Peyer's patch (tissue), 4 donors: ENCODE results near the gene CACNA1G.

ENCODE experiments used
- POLR2A ChIP-seq, 2 donors: fragments of 450-650 bp; IDR thresholded peaks; one replicate each; pipeline ENCODE4 v1.5.1; 2017; ENCODE audit warnings: antibody characterized with exemption in 2 of 2, mild to moderate bottlenecking in 2 of 2, moderate library complexity in 2 of 2
- TF ChIP-seq, protein P1 (sequence below), 6 experiments: fragments of 450-650 bp in 4 of 6; fragments of 200-600 bp in 2 of 6; sonication (generic) in 1 of 6; IDR thresholded peaks; one replicate each; pipeline ENCODE4 v1.5.1; 2017 to 2019; ENCODE audit warnings: antibody characterized with exemption in 6 of 6, mild to moderate bottlenecking in 3 of 6, moderate library complexity in 1 of 6

- TF ChIP-seq, protein P1, sequence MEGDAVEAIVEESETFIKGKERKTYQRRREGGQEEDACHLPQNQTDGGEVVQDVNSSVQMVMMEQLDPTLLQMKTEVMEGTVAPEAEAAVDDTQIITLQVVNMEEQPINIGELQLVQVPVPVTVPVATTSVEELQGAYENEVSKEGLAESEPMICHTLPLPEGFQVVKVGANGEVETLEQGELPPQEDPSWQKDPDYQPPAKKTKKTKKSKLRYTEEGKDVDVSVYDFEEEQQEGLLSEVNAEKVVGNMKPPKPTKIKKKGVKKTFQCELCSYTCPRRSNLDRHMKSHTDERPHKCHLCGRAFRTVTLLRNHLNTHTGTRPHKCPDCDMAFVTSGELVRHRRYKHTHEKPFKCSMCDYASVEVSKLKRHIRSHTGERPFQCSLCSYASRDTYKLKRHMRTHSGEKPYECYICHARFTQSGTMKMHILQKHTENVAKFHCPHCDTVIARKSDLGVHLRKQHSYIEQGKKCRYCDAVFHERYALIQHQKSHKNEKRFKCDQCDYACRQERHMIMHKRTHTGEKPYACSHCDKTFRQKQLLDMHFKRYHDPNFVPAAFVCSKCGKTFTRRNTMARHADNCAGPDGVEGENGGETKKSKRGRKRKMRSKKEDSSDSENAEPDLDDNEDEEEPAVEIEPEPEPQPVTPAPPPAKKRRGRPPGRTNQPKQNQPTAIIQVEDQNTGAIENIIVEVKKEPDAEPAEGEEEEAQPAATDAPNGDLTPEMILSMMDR (IDR thresholded peaks at IDR 0.05): no peak
- no peak for TF ChIP-seq POLR2A (IDR thresholded peaks at IDR 0.05)
Measured at GRCh38 chr17:50594128-50594823, 33.8 kb downstream of the CACNA1G start.
